Measurements from ENCODE around the gene PTPRM. TPM values are rescaled to one million over a fixed set of nuclear protein-coding genes. Genes with fewer than 3 reads are reported as not detected.

The PTPRM gene
- total and polyA plus RNA-seq, 12 donors = 31.7 to 116 (median 61.2) TPM

DNA sequence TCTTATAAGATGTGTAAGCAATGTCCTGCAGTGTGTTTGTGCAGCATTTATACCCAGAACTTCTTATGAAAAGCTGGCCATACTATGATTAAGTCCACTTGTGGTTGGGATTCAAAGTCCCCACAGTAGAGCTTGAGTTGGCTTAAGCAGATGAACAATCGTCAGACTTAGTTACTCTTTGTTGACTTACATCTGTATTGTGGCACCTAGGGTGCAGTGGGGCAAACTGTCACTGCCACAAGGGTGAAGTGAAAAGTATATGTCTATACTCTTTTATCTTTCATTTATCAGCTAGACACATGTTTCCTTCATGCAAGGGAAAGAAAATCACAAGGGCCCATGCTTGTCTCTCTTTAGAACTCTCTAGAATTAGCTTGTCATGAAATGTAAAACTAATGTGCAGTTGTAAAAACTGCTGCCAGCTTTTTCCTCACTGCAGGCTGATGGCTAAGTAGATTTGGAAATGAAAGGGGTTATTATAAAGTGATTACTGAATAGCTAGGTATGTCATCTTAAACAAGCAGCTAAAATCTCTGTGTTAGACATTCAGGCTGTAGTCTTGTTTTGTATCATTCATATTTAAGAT is 474.5 kb downstream of the PTPRM start:
- DNase-seq = no peak
- TF ChIP-seq POLR2A (IDR thresholded peaks at IDR 0.05) = no peak
- TF ChIP-seq CTCF (IDR thresholded peaks at IDR 0.05) = no peak
- intact Hi-C loops (cut with DNase I) = no loop called here
- H3K4me3 ChIP-seq = no peak overlapping the region
- H3K9me3 ChIP-seq (replicated peaks in 1 of 3) = no peaks in the 10 kb centered on the region
- no peaks in the 10 kb centered on the region for H3K27me3 ChIP-seq
- H3K4me1 ChIP-seq (replicated peaks in 1 of 2) = peaks cover 0 to 11% of the 10 kb centered on the region in 2 donors
- H3K27ac ChIP-seq = no peak overlapping the region
- no peaks in the 10 kb centered on the region for H3K36me3 ChIP-seq (replicated peaks in 1 of 2)
- WGBS, 4 donors = 84 to 100% (median 93%) methylated on average over 1 of the region's 1 CpG

DNA sequence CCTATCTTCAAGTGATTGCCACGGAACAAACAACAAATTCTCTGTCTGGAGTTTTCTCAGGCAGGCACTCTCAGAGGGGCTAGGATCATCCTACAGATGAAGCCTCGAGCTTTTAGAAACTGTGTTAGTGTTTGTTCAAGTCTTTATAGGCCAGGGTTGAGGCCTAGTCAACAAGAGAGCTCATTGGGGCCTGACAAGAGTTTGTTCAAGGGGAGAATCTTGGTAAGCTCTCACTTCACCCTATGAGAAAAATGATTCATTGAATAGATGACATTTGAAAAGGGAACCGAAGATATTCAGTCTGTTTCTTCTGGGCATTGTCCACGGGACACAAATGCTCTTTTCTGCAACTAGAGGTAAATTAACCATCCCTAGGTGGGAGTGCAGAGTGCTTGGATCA is 476.9 kb downstream of the PTPRM start:
- Histone ChIP-seq H3K36me3 (replicated peaks in 1 of 2) (no peaks in the 10 kb centered on the region), H3K9me3 (replicated peaks in 1 of 3) (no peaks in the 10 kb centered on the region), H3K4me3 (no peak overlapping the region), H3K27ac (no peak overlapping the region), H3K27me3 (no peaks in the 10 kb centered on the region), H3K4me1 (replicated peaks in 1 of 2) (peaks cover 0 to 9% of the 10 kb centered on the region in 2 donors)
- no peak for TF ChIP-seq POLR2A (IDR thresholded peaks at IDR 0.05)
- no peak for DNase-seq
- 69 to 94% (median 70%) methylated on average over 4 of the region's 4 CpGs for WGBS, 4 donors
- intact Hi-C loops (cut with DNase I) = no loop called here

DNA sequence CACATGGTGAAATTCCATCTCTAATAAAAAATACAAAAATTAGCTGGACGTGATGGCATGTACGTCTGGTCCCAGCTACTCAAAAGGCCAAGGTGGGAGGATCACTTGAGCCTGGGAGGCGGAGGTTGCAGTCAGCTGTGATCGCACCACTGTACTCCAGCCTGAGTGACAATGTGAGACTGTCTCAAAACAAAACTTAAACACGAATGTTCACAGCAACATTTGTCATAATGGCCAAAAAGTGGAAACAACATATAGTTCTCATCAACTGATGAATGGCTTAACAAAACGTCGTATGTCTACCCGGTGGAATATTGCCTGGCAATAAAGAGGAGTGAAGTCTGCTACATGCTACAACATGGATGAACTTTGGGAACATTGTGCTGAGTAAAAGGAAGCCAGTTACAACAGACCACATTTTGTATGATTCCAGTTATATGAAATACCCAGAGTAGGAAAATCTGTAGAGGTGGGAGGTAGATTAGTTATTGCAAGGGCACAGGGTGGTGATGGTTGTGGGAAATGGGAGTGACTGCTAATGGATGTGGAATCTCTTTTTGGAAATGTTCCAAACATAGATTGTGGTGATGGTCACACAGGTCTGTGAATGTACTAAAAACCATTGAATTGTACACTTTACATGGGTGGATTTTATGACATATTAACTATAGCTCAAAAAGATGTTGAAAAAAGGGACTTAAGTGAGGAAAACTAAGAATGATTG is 478.2 kb downstream of the PTPRM start:
- Histone ChIP-seq H3K27me3 (no peaks in the 10 kb centered on the region), H3K4me3 (no peak overlapping the region), H3K36me3 (replicated peaks in 1 of 2) (no peaks in the 10 kb centered on the region), H3K27ac (no peak overlapping the region), H3K9me3 (replicated peaks in 1 of 3) (no peaks in the 10 kb centered on the region), H3K4me1 (replicated peaks in 1 of 2) (peaks cover 0 to 16% of the 10 kb centered on the region in 2 donors)
- DNase-seq = no peak
- WGBS, 4 donors = 94 to 100% (median 96%) methylated on average over 8 of the region's 8 CpGs
- TF ChIP-seq CTCF (IDR thresholded peaks at IDR 0.05) (no peak), POLR2A (IDR thresholded peaks at IDR 0.05) (no peak)
- intact Hi-C loops (cut with DNase I) = no loop called here

GRCh38 chr18:8045884-8046281 is 478.8 kb downstream of the PTPRM start:
- no peak overlapping the region for H3K4me3 ChIP-seq
- H3K27ac ChIP-seq = no peak overlapping the region
- TF ChIP-seq CTCF (IDR thresholded peaks at IDR 0.05) = no peak
- no peak for TF ChIP-seq POLR2A (IDR thresholded peaks at IDR 0.05)
- no peaks in the 10 kb centered on the region for H3K36me3 ChIP-seq (replicated peaks in 1 of 2)
- no peak for DNase-seq
- WGBS, 4 donors = 85 to 95% (median 87%) methylated on average over 8 of the region's 8 CpGs
- H3K4me1 ChIP-seq (replicated peaks in 1 of 2) = peaks cover 0 to 16% of the 10 kb centered on the region in 2 donors
- no peaks in the 10 kb centered on the region for H3K9me3 ChIP-seq (replicated peaks in 1 of 3)
- intact Hi-C loops (cut with DNase I) = no loop called here
- no peaks in the 10 kb centered on the region for H3K27me3 ChIP-seq

GRCh38 chr18:8046441-8046840 is 479.3 kb downstream of the PTPRM start:
- TF ChIP-seq POLR2A (IDR thresholded peaks at IDR 0.05) (no peak), CTCF (IDR thresholded peaks at IDR 0.05) (no peak)
- intact Hi-C loops (cut with DNase I) = no loop called here
- Histone ChIP-seq H3K4me3 (no peak overlapping the region), H3K36me3 (replicated peaks in 1 of 2) (no peaks in the 10 kb centered on the region), H3K9me3 (replicated peaks in 1 of 3) (no peaks in the 10 kb centered on the region), H3K4me1 (replicated peaks in 1 of 2) (peaks cover 0 to 16% of the 10 kb centered on the region in 2 donors), H3K27ac (no peak overlapping the region), H3K27me3 (no peaks in the 10 kb centered on the region)
- 91 to 93% (median 92%) methylated on average over 5 of the region's 5 CpGs for WGBS, 4 donors
- DNase-seq = no peak
